ENCODE measurements around the gene ALDH5A1. TPM values are rescaled to one million over a fixed set of nuclear protein-coding genes. Genes with fewer than 3 reads are reported as not detected.
A peak's percentile ranks its signal among the peaks of the same experiment; 100 is the strongest.

The ALDH5A1 gene
- total RNA-seq, 1 donor from 2014 or later, result 3.7 TPM

- peak overlapping the region; percentile 94 for H3K4me2 ChIP-seq (ENCODE audit: low read length)
- no peaks in the 10 kb centered on the region for H3K79me2 ChIP-seq (ENCODE audit: insufficient read depth, low read length)
- no peak for TF ChIP-seq CTCF (IDR thresholded peaks at IDR 0.05; ENCODE audit: insufficient read depth, low read depth, low read length)
- TF ChIP-seq EZH2 (IDR thresholded peaks at IDR 0.05; ENCODE audit: insufficient read depth, low read length), result no peak
- no peaks in the 10 kb centered on the region for H4K20me1 ChIP-seq (ENCODE audit: insufficient read depth, low read length)
- H3K27ac Mint-ChIP-seq (ENCODE audit: unreplicated experiment), result no peak overlapping the region
- H3K4me1 ChIP-seq (ENCODE audit: insufficient read depth, low read length), result peaks cover 9% of the 10 kb centered on the region
- H3K36me3 ChIP-seq (ENCODE audit: insufficient read depth, low read length), result no peaks in the 10 kb centered on the region
- H3K9me3 ChIP-seq (ENCODE audit: insufficient read depth, low read depth, low read length), result no peaks in the 10 kb centered on the region
- H3K36me3 Mint-ChIP-seq (ENCODE audit: low read depth, unreplicated experiment), result peaks cover 2% of the 10 kb centered on the region
- no peaks in the 10 kb centered on the region for H3K4me1 Mint-ChIP-seq (ENCODE audit: low read depth, unreplicated experiment)
- peaks cover 4% of the 10 kb centered on the region for H3K9me3 Mint-ChIP-seq (ENCODE audit: unreplicated experiment)
- peak overlapping the region; percentile 68 for H3K4me3 ChIP-seq (ENCODE audit: insufficient read depth, low read depth, low read length)
- peak overlapping the region; percentile 90 for H2AFZ ChIP-seq (ENCODE audit: low read depth, low read length)
- no peaks in the 10 kb centered on the region for H3K27me3 ChIP-seq (ENCODE audit: insufficient read depth, low read length)
- peak overlapping the region; percentile 81 for H3K4me3 Mint-ChIP-seq (ENCODE audit: unreplicated experiment)
- no peak for DNase-seq (ENCODE audit: low read depth)
- peak overlapping the region; percentile 72 for H3K9ac ChIP-seq (ENCODE audit: low read length)
- no peak for FAIRE-seq
- H3K27me3 Mint-ChIP-seq (ENCODE audit: low read depth, unreplicated experiment), result peaks cover 2% of the 10 kb centered on the region
- H3K27ac ChIP-seq (ENCODE audit: low read depth, low read length), result no peak overlapping the region
Measured at GRCh38 chr6:24493945-24494820, 586 bp upstream of the ALDH5A1 start.

- Histone ChIP-seq H3K27ac (ENCODE audit: low read depth, low read length) (no peak overlapping the region), H3K4me2 (ENCODE audit: low read length) (no peak overlapping the region), H3K9me3 (ENCODE audit: insufficient read depth, low read depth, low read length) (no peaks in the 10 kb centered on the region), H3K27me3 (ENCODE audit: insufficient read depth, low read length) (no peaks in the 10 kb centered on the region), H4K20me1 (ENCODE audit: insufficient read depth, low read length) (no peaks in the 10 kb centered on the region), H3K79me2 (ENCODE audit: insufficient read depth, low read length) (no peaks in the 10 kb centered on the region), H3K4me3 (ENCODE audit: insufficient read depth, low read depth, low read length) (no peak overlapping the region), H2AFZ (ENCODE audit: low read depth, low read length) (no peak overlapping the region), H3K36me3 (ENCODE audit: insufficient read depth, low read length) (no peaks in the 10 kb centered on the region), H3K4me1 (ENCODE audit: insufficient read depth, low read length) (peaks cover 9% of the 10 kb centered on the region), H3K9ac (ENCODE audit: low read length) (no peak overlapping the region)
- H3K36me3 Mint-ChIP-seq (ENCODE audit: low read depth, unreplicated experiment), result peaks cover 2% of the 10 kb centered on the region
- no peak for TF ChIP-seq CTCF (IDR thresholded peaks at IDR 0.05; ENCODE audit: insufficient read depth, low read depth, low read length)
- TF ChIP-seq EZH2 (IDR thresholded peaks at IDR 0.05; ENCODE audit: insufficient read depth, low read length), result no peak
- H3K4me1 Mint-ChIP-seq (ENCODE audit: low read depth, unreplicated experiment), result peaks cover 5% of the 10 kb centered on the region
- peaks cover 2% of the 10 kb centered on the region for H3K27me3 Mint-ChIP-seq (ENCODE audit: low read depth, unreplicated experiment)
- peaks cover 4% of the 10 kb centered on the region for H3K9me3 Mint-ChIP-seq (ENCODE audit: unreplicated experiment)
- FAIRE-seq (no peak), DNase-seq (ENCODE audit: low read depth) (no peak)
- no peak overlapping the region for H3K27ac Mint-ChIP-seq (ENCODE audit: unreplicated experiment)
- H3K4me3 Mint-ChIP-seq (ENCODE audit: unreplicated experiment), result no peak overlapping the region
Measured at GRCh38 chr6:24497254-24497970, 2.6 kb downstream of the ALDH5A1 start.

All from astrocyte (in vitro differentiated cells and primary cell).